ENCODE results near the gene HIRIP3.

HIRIP3 gene

DNA sequence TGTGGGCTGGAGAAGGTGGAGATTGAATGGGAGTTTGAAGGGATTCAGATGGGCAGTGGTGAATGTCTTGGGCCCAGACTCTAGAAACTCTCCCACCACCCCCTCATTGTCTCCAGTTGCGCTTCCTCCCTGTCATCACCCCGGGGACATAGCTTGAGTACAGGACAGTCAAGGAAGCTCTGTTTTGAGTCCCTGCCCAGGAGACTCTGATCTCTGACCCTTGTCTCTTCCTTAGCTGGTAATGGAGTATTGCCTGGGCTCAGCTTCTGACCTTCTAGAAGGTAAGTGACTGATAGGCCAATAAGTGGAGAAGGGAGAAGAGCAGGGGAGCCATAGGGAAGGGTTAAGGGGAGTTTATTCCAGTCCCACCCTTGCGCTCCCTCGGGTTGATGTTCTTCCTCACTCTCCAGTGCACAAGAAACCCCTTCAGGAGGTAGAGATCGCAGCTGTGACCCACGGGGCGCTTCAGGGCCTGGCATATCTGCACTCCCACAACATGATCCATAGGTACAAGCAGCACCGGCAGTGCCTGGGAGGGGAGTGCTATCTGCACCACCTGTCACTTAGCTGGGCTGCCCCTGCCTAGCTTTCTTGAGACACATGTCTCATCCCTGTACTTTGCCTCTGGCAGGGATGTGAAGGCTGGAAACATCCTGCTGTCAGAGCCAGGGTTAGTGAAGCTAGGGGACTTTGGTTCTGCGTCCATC lies 16.7 kb downstream of the HIRIP3 start:
- H4K91ac ChIP-seq (ENCODE audit: low read length): no peak overlapping the region
- H3K18ac ChIP-seq (ENCODE audit: low read depth in 1 of 2, low read length in 2 of 2): no peak overlapping the region
- peaks cover 15% of the 10 kb centered on the region for H3K4me1 ChIP-seq (ENCODE audit: control insufficient read depth, insufficient read depth, low read depth, low read length)
- no peak overlapping the region for H2AFZ ChIP-seq (ENCODE audit: low read depth, low read length)
- no peak overlapping the region for H2BK12ac ChIP-seq (ENCODE audit: low read length in 2 of 2)
- peaks cover 60 to 64% of the 10 kb centered on the region in 2 experiments for H3K36me3 ChIP-seq (ENCODE audit: control insufficient read depth in 1 of 2, insufficient read depth in 2 of 2, low read depth in 1 of 2, low read length in 2 of 2)
- peaks cover 36% of the 10 kb centered on the region for H3K79me1 ChIP-seq (replicated peaks; ENCODE audit: low read length, poor library complexity, severe bottlenecking)
- no peaks in the 10 kb centered on the region for H3K27me3 ChIP-seq (ENCODE audit: control insufficient read depth in 1 of 2, insufficient read depth in 1 of 2, low read length in 2 of 2)
- DNase-seq: no peak
- no peak overlapping the region for H2BK120ac ChIP-seq (ENCODE audit: low read depth, low read length)
- H3K4me3 ChIP-seq (ENCODE audit: insufficient read depth in 1 of 2, low read depth in 1 of 2, low read length in 2 of 2): no peak overlapping the region
- H2BK15ac ChIP-seq (ENCODE audit: low read depth, poor library complexity, severe bottlenecking): no peak overlapping the region
- no peak overlapping the region for H3K23ac ChIP-seq (ENCODE audit: low read length in 2 of 2)
- no peak overlapping the region for H2BK5ac ChIP-seq (ENCODE audit: low read depth, low read length, poor library complexity, severe bottlenecking)
- no peak overlapping the region for H2AK5ac ChIP-seq (ENCODE audit: low read length, severe bottlenecking)
- no peak overlapping the region for H3K4ac ChIP-seq (ENCODE audit: low read depth in 1 of 2, low read length in 2 of 2)
- 99% methylated on average over 9 of the region's 9 CpGs for WGBS
- no peak overlapping the region for H3K4me2 ChIP-seq (ENCODE audit: low read length, poor library complexity, severe bottlenecking)
- H4K8ac ChIP-seq (ENCODE audit: low read length): no peak overlapping the region
- no peak overlapping the region for H3K27ac ChIP-seq (ENCODE audit: low read length, poor library complexity, severe bottlenecking)
- H3K9me3 ChIP-seq (ENCODE audit: control insufficient read depth, low read length): no peaks in the 10 kb centered on the region
- H3K14ac ChIP-seq (ENCODE audit: low read length in 2 of 2): no peak overlapping the region
- no peak overlapping the region for H3K9ac ChIP-seq (ENCODE audit: low read length)

DNA sequence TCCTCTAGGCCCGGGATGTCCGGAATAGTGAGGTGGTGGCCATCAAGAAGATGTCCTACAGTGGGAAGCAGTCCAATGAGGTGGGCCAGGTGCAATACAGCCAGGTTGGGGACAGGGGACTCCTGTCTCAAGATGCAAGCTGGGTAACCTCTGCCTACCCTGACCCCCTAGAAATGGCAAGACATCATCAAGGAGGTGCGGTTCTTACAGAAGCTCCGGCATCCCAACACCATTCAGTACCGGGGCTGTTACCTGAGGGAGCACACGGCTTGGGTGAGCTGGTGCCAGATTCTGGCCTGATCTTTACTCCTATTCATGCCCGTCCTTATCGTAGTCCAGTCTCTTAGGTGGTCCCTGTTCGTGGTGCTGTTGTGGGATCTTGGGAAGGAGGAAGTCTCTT lies 17.3 kb downstream of the HIRIP3 start:
- Histone ChIP-seq H4K8ac (ENCODE audit: low read length) (no peak overlapping the region), H3K18ac (ENCODE audit: low read depth in 1 of 2, low read length in 2 of 2) (no peak overlapping the region), H3K79me1 (replicated peaks; ENCODE audit: low read length, poor library complexity, severe bottlenecking) (peaks cover 33% of the 10 kb centered on the region), H3K36me3 (ENCODE audit: control insufficient read depth in 1 of 2, insufficient read depth in 2 of 2, low read depth in 1 of 2, low read length in 2 of 2) (peaks cover 54 to 59% of the 10 kb centered on the region in 2 experiments), H2AK5ac (ENCODE audit: low read length, severe bottlenecking) (no peak overlapping the region), H2BK12ac (ENCODE audit: low read length in 2 of 2) (no peak overlapping the region), H4K91ac (ENCODE audit: low read length) (no peak overlapping the region), H3K9me3 (ENCODE audit: control insufficient read depth, low read length) (no peaks in the 10 kb centered on the region), H2BK5ac (ENCODE audit: low read depth, low read length, poor library complexity, severe bottlenecking) (no peak overlapping the region), H2AFZ (ENCODE audit: low read depth, low read length) (no peak overlapping the region), H3K4me2 (ENCODE audit: low read length, poor library complexity, severe bottlenecking) (no peak overlapping the region), H2BK120ac (ENCODE audit: low read depth, low read length) (no peak overlapping the region), H3K4me3 (ENCODE audit: insufficient read depth in 1 of 2, low read depth in 1 of 2, low read length in 2 of 2) (no peak overlapping the region), H3K9ac (ENCODE audit: low read length) (no peak overlapping the region), H3K4me1 (ENCODE audit: control insufficient read depth, insufficient read depth, low read depth, low read length) (peaks cover 18% of the 10 kb centered on the region), H3K4ac (ENCODE audit: low read depth in 1 of 2, low read length in 2 of 2) (no peak overlapping the region), H3K27me3 (ENCODE audit: control insufficient read depth in 1 of 2, insufficient read depth in 1 of 2, low read length in 2 of 2) (no peaks in the 10 kb centered on the region), H3K14ac (ENCODE audit: low read length in 2 of 2) (no peak overlapping the region), H3K27ac (ENCODE audit: low read length, poor library complexity, severe bottlenecking) (no peak overlapping the region), H3K23ac (ENCODE audit: low read length in 2 of 2) (no peak overlapping the region), H2BK15ac (ENCODE audit: low read depth, poor library complexity, severe bottlenecking) (no peak overlapping the region)
- WGBS: 98% methylated on average over 9 of the region's 9 CpGs
- DNase-seq: no peak

DNA sequence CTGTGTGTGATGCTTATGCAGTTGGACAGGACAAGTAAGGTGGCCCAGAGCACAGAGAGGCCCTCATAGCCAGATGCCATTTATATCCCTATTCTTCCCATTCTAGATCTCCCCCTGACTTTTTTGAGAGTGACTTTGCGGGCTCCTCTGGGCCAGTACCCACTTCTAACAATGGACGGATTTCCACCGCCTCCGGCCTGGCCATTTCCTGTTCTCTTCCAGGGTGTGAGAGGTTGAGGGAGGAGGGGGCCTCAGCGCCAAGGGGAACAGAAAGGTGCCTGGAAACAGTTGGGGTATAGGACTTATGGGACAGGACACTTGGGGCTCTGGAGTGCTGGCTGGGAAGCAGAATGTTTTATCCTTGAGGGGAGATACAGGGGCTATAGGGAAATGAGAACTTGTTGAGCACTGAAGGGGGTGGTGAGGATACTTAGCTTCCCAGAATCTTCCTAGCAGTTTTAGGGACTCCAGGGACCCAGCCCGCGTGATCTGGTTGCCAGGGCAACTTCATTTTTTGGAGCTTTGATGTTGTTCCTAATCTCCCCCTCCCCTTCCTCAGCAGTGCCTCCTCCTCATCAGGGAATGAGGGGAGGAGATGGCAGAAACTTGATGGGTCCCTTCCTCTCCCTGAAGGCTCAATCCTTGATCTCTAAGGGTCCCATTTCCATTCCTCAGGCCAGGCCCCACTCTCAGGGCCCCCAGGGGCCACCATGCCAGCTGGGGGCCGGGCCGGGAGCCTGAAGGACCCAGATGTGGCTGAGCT lies 18.2 kb downstream of the HIRIP3 start:
- Histone ChIP-seq H3K9me3 (ENCODE audit: control insufficient read depth, low read length) (no peaks in the 10 kb centered on the region), H3K4me1 (ENCODE audit: control insufficient read depth, insufficient read depth, low read depth, low read length) (peaks cover 18% of the 10 kb centered on the region), H4K91ac (ENCODE audit: low read length) (no peak overlapping the region), H2BK120ac (ENCODE audit: low read depth, low read length) (no peak overlapping the region), H3K14ac (ENCODE audit: low read length in 2 of 2) (no peak overlapping the region), H3K23ac (ENCODE audit: low read length in 2 of 2) (no peak overlapping the region), H3K36me3 (ENCODE audit: control insufficient read depth in 1 of 2, insufficient read depth in 2 of 2, low read depth in 1 of 2, low read length in 2 of 2) (peaks cover 49 to 59% of the 10 kb centered on the region in 2 experiments), H3K79me1 (replicated peaks; ENCODE audit: low read length, poor library complexity, severe bottlenecking) (peaks cover 36% of the 10 kb centered on the region), H3K9ac (ENCODE audit: low read length) (peak overlapping the region; percentile 97), H3K27ac (ENCODE audit: low read length, poor library complexity, severe bottlenecking) (no peak overlapping the region), H2AFZ (ENCODE audit: low read depth, low read length) (no peak overlapping the region), H3K27me3 (ENCODE audit: control insufficient read depth in 1 of 2, insufficient read depth in 1 of 2, low read length in 2 of 2) (no peaks in the 10 kb centered on the region), H4K8ac (ENCODE audit: low read length) (no peak overlapping the region), H3K4ac (ENCODE audit: low read depth in 1 of 2, low read length in 2 of 2) (no peak overlapping the region), H2BK15ac (ENCODE audit: low read depth, poor library complexity, severe bottlenecking) (no peak overlapping the region), H3K18ac (ENCODE audit: low read depth in 1 of 2, low read length in 2 of 2) (no peak overlapping the region), H2BK5ac (ENCODE audit: low read depth, low read length, poor library complexity, severe bottlenecking) (no peak overlapping the region), H3K4me2 (ENCODE audit: low read length, poor library complexity, severe bottlenecking) (peak overlapping the region; percentile 31), H2BK12ac (ENCODE audit: low read length in 2 of 2) (no peak overlapping the region), H3K4me3 (ENCODE audit: insufficient read depth in 1 of 2, low read depth in 1 of 2, low read length in 2 of 2) (no peak overlapping the region), H2AK5ac (ENCODE audit: low read length, severe bottlenecking) (no peak overlapping the region)
- WGBS: 89% methylated on average over 9 of the region's 9 CpGs
- no peak for DNase-seq

DNA sequence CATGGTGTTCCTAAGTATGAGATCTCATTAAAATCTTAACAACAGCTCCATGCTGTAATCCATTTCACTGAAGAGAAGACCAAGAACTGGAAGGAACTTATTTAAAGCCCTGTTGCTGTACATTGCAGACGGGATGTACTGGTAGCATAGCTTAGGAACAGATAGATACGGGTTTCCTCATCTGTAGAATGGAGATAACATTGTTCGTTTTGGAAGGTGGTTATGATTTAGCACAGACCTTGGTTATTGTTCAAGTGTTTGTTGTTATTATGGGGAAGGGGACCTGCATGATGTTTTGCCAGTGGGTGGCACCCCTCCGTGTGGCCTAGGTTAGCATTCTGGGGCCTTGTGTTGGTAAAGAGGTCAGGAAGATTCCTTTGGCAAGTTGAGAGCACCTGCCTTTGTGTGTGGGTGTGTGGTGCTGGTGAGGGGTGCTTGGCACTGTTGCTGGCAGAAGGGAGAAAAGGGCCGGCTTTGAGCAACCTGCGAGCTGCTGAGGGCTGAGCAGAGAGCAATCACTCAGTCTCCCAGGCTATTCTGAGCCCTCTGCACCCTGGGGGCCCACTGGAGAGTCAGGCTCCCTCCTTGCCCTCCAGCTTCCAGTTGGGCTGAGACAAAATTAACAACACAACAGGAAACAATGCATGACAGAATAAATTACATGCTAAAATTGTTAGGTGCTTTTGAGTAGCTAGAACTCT lies 19.5 kb downstream of the HIRIP3 start:
- Histone ChIP-seq H3K79me1 (replicated peaks; ENCODE audit: low read length, poor library complexity, severe bottlenecking) (peaks cover 29% of the 10 kb centered on the region), H3K36me3 (ENCODE audit: control insufficient read depth in 1 of 2, insufficient read depth in 2 of 2, low read depth in 1 of 2, low read length in 2 of 2) (peaks cover 43 to 57% of the 10 kb centered on the region in 2 experiments), H3K4me1 (ENCODE audit: control insufficient read depth, insufficient read depth, low read depth, low read length) (peaks cover 18% of the 10 kb centered on the region), H2BK5ac (ENCODE audit: low read depth, low read length, poor library complexity, severe bottlenecking) (no peak overlapping the region), H2BK12ac (ENCODE audit: low read length in 2 of 2) (no peak overlapping the region), H3K27ac (ENCODE audit: low read length, poor library complexity, severe bottlenecking) (no peak overlapping the region), H3K4ac (ENCODE audit: low read depth in 1 of 2, low read length in 2 of 2) (no peak overlapping the region), H3K9ac (ENCODE audit: low read length) (peak overlapping the region; percentile 97), H2BK15ac (ENCODE audit: low read depth, poor library complexity, severe bottlenecking) (no peak overlapping the region), H3K4me2 (ENCODE audit: low read length, poor library complexity, severe bottlenecking) (peak overlapping the region; percentile 80), H3K23ac (ENCODE audit: low read length in 2 of 2) (peak overlapping the region in 1 of 2 experiments; percentile 2), H2BK120ac (ENCODE audit: low read depth, low read length) (no peak overlapping the region), H3K9me3 (ENCODE audit: control insufficient read depth, low read length) (no peaks in the 10 kb centered on the region), H2AFZ (ENCODE audit: low read depth, low read length) (no peak overlapping the region), H3K14ac (ENCODE audit: low read length in 2 of 2) (no peak overlapping the region), H4K91ac (ENCODE audit: low read length) (no peak overlapping the region), H3K27me3 (ENCODE audit: control insufficient read depth in 1 of 2, insufficient read depth in 1 of 2, low read length in 2 of 2) (no peaks in the 10 kb centered on the region), H3K4me3 (ENCODE audit: insufficient read depth in 1 of 2, low read depth in 1 of 2, low read length in 2 of 2) (peak overlapping the region; percentile 26 to 98), H3K18ac (ENCODE audit: low read depth in 1 of 2, low read length in 2 of 2) (no peak overlapping the region), H4K8ac (ENCODE audit: low read length) (no peak overlapping the region), H2AK5ac (ENCODE audit: low read length, severe bottlenecking) (no peak overlapping the region)
- WGBS: 63% methylated on average over 5 of the region's 6 CpGs
- DNase-seq: no peak
